Measurements from ENCODE around the gene POLR2J.

POLR2J gene

DNA sequence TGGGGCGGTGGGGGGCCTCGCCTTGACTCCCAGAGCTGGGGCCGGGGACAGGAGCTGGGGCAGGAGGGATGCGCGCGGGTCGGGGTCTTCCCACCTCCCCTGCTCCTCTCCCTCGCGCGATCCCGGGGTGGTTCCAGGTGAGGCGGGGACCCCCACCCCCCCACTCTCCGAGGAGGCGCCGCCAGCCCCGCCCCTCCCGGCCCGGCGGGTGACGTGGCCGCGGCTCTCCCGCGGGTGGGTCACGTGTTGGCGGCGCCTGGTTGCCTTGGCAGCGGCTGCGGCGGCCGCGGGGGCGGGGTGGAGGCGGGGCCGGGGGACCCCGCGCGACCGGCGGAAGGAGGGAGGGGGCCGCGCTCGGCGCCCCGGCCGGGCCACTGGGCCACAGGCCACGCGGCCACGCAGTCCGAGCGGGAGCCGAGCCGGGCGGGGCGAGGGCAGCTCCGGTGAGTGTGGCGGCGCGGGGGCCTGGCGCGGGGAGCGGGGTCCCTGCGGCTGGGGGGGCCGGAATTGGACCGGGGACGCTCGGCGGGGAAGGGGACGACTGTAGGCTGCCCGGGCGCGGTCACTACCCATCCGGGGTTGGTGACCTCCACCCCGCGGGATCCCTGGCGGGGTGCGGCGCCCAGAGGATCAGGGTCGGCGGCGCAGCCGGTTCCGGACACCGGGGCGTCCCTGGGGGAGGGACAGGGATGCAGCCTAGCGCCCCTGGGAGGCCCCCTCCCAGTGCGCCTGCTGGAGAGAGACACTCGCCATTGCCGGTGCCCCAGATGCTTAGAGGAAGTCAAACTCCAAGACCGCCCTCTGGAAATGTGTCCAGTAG, 45.3 kb downstream of the POLR2J start, which contains the start of gene ORAI2:
Gene ORAI2 (plus strand): TSS at position 357 of the 820 bp plus-strand sequence. CDS start 5,382 bp downstream, outside the sequence.
- peak; percentile 89 for DNase-seq

DNA sequence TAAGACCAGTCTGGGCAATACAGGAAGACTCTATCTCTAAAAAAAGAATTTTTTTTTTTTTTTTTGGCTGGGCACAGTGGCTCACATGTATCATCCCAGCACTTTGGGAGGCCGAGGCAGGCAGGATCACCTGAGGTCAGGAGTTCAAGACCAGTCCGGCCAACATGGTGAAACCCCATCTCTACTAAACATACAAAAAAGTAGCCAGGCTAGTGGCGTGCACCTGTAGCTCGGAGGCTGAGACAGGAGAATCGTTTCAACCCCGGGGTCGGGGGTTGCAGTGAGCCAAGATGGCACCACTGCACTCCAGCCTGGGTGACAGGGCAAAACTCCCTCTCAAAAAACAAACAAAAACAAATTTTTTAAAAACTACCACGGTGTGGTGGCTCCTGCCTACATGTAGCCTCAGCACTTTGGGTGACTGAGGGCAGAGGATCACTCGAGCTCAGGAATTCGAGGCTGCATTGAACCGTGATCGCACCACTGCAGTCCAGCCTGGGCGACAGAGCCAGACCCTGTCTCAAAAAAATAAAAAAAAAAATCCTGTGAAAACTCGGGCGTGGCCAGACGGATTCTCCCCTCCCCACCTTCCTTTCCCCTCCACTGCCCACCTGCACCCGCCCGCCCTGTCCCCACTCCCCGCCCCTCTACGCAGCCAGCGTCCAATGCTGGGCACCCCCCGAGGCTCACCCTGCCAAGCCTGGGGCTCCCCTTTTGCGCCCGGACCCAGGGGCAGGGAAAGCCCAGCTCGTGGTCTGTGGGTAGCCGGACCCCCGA, 46.1 kb downstream of the POLR2J start:
- no peak for DNase-seq

DNA sequence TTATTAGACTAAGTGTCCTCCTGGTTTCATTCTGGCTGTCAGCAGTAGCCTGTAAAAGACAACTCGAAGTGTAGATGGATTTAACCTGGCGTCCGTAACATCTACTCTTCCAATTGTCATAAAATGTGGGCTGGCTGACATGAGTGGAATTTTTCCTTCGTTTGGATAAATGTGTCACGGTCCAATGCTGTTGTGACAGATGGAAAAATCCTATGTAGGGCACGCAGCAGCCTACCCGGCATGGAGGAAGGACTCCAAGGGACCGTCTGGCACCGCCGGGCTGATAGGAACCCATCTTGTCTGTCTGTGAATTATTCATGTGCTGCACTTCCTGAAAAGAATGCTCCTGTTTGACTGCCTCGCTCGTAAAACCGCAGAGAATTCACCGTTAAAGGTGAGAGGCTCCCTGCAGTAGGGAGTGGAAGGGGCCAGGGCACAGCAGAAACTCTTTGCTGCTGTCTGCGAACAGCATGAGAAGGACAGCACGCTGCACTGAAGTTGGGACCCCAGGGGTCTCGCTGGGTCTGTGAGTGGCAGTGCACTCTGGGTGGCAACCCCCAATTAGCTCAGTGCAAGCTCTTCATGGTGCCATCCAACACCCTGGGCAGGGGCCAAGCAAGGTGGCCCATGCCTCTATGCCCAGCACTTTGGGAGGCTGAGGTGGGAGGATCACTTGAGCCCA, 47.0 kb downstream of the POLR2J start:
- peak; percentile 86 for DNase-seq

DNA sequence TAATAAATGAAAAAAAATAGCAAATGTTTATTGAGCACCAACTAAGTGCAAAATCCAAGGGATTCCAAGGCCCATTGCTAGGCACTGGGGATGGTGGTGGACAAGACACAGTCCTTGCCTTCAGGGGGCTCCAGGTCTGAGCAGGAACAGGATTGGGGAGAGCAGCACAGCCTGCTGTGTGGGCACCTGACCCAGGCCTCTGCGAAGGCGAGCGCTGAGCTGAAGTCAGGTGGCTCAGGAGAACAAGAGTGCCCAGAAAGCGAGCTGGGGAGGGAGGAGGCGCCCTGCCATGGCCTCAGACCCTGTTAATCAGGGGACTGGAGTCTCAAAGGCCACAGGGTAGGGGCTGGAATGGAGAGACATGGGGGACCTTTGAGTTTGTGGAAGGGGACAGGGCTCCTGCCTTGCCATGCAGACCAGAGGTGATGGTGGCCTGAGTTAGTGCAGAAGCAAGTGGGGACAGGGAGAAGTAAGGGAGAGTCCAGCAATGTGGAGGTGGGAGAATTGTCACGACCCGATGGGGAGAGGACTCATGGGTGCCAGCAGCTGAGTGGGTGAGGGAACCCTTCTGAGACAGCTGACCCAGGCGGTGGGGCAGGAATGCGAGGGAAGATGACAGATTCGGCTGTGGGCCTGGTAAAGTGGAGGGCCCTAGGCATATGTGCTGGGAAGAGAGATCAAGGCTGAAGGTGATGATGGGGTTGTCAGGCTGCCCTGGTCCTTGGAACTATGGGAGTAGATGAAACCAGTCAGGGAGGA, 49.4 kb downstream of the POLR2J start:
- DNase-seq, result no peak

DNA sequence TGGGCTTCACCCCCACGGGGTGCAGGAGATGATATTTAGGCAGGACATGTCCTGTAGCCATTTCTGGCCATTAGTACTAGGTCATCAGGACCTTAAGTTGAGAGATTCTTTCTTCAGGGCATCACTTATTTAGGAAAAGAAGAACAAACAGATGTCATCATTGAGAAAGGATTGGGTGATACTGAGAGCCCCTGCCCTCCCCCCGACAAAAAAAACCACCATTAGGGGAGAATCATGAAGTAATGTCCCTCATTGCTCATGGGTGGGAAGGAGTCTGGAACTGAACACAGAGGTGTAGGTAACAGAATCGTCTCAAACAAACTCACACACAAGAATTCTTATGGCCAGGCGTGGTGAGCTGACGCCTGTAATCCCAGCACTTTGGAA, 51.7 kb downstream of the POLR2J start:
- no peak for DNase-seq

DNA sequence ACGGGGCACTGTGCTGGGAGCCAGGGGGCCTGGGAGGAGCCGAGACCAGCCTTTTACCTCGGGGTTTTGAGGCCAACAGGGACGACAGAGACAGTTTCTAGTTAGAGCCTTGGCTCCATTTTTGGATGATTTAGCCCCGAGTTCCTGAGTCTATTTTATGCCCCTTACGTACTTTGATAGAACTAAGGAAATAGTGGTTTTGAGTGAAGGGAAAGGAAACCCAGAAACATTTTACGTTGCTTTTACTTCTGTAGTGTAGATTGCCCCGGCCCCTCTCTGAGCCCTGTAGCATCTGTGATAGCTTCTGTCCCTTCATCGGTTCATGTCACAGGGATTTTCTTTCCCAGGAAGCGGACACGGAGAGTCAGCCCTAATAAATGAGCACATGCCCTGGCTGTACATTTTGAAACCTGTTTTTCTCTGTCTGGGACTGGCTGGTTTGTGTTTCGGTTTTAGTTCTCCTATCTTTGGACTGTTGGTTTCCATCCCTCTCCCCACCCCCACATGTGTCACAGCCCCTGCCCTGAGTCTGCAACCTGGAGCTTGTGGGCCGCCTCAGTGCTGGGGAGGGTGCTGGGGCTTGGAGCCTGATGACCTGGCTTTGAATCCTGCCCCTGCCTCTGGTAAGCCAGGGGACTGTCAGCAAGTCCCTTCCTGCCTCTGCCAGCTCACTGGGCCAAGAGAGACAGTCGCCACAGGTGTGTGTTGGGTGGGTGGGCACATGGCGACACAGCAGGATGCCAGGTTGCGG, 52.3 kb downstream of the POLR2J start:
- peak; percentile 84 for DNase-seq

DNA sequence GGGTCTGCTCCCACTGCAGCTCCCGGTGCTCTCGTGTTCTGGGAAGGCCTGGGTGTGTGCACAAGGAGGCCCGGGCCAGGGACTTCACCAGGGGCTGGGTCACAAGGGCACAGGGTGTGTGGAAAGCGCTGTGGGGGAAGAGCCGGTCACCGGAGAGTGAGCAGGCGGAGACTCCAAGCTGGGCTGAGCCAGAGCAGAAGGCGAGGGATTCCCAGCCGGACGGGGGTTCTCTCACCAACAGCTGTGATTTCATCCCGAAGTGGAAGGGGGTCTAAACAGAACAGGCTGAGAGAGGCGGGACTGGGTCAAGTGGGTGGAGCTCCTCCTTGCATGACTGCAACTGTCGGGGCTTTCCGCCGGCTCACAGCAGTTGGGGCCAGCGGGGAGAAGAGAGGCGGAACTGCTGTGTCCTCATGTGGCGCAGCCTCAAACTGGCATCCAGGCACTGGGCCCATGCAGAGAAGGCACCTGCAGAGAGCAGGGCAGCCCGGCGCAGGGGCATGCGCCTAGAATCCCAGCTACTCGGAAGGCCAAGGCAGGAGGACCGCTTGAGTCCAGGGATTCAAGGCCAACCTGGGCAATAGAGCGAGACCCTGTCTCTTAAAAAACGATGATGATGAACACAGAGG, 53.0 kb downstream of the POLR2J start:
- peak; percentile 92 for DNase-seq

DNA sequence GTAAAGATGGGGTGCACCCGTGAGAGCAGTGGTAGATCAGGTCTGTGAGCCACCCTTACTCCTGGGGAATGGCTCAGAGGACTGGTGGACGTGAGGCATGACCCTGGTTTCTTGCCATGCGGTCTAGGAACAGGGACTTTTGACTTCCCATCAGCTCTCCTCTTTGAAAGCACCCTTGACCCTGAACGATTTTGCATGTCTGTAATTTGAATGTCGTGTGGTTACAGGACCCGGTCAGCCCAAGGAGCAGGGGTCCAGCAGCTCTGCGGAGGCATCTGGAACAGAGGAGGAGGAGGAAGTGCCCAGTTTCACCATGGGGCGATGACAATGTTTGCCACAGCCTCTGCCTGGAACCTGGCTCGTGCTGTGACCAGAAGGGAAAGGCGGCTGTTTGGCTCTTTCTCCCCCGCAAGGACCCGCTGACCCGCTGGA, 53.9 kb downstream of the POLR2J start:
- DNase-seq, result no peak

DNA sequence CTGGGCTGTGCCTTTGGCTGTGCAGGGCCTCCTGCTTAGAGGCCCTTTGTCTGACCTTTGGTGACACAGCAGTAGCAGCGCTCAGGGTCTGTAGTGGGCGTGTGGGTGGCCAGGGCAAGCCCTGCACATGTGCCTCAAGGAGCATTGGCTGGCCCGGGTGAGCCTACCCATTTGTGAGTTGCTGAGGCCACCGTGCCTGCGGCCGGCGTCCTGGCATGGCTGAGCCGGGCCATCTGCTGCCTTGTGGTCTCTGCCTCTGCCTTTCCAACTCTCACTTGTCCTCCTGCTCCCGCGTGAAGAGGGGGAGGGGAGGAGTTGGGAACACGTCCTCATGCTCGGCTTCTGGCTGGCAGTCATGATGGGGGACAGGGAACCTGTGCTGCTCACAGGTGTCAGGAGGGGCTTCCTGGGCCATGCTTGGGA, 54.6 kb downstream of the POLR2J start:
- DNase-seq, result no peak
